ENCODE measurements around the gene KLF18.
"Not testable (repeated sequence)": the region's sequence is repeated elsewhere in the genome, so short reads cannot be mapped to it uniquely, and the experiment has no call there.

Gene KLF18

GRCh38 chr1:44141531-44141930, at the start of gene KLF18:
TSS of gene KLF18 (minus strand) at chr1:44141631. CDS start at chr1:44141631, 0 bp downstream.
- DNase-seq (ENCODE audit: low read depth): no peak

GRCh38 chr1:44174630-44175029, 33.2 kb upstream of the KLF18 start:
- no peak for DNase-seq (ENCODE audit: low read depth)

- DNase-seq (ENCODE audit: low read depth): no peak
Measured at GRCh38 chr1:44170281-44170823, 28.9 kb upstream of the KLF18 start.

GRCh38 chr1:44168520-44169098, 27.2 kb upstream of the KLF18 start:
- no peak for DNase-seq (ENCODE audit: low read depth)

GRCh38 chr1:44161546-44161945, 20.1 kb upstream of the KLF18 start:
- DNase-seq (ENCODE audit: low read depth): no peak

GRCh38 chr1:44158871-44159270, 17.4 kb upstream of the KLF18 start:
- DNase-seq (ENCODE audit: low read depth): no peak

- no peak for DNase-seq (ENCODE audit: low read depth)
Measured at GRCh38 chr1:44157903-44158302, 16.5 kb upstream of the KLF18 start.

- no peak for DNase-seq (ENCODE audit: low read depth)
Measured at GRCh38 chr1:44154049-44154448, 12.6 kb upstream of the KLF18 start.

GRCh38 chr1:44152692-44153091, 11.3 kb upstream of the KLF18 start:
- DNase-seq (ENCODE audit: low read depth): no peak

GRCh38 chr1:44151808-44152207, 10.4 kb upstream of the KLF18 start:
- DNase-seq (ENCODE audit: low read depth): no peak

- DNase-seq (ENCODE audit: low read depth): no peak
Measured at GRCh38 chr1:44151332-44151731, 9.9 kb upstream of the KLF18 start.

- no peak for DNase-seq (ENCODE audit: low read depth)
Measured at GRCh38 chr1:44147582-44147981, 6.2 kb upstream of the KLF18 start.

GRCh38 chr1:44146536-44147361, 5.3 kb upstream of the KLF18 start:
- no peak for DNase-seq (ENCODE audit: low read depth)

- no peak for DNase-seq (ENCODE audit: low read depth)
Measured at GRCh38 chr1:44144962-44145756, 3.7 kb upstream of the KLF18 start.

GRCh38 chr1:44139565-44139964, 1.9 kb downstream of the KLF18 start:
- DNase-seq (ENCODE audit: low read depth): not testable (repeated sequence)

GRCh38 chr1:44138239-44138638, 3.2 kb downstream of the KLF18 start:
- DNase-seq (ENCODE audit: low read depth): no peak

GRCh38 chr1:44135886-44136285, 5.5 kb downstream of the KLF18 start:
- DNase-seq (ENCODE audit: low read depth): no peak

GRCh38 chr1:44134071-44134920, 7.1 kb downstream of the KLF18 start:
- DNase-seq (ENCODE audit: low read depth): no peak

- DNase-seq (ENCODE audit: low read depth): no peak
Measured at GRCh38 chr1:44131411-44131810, 10.0 kb downstream of the KLF18 start.

GRCh38 chr1:44129616-44130500, 11.6 kb downstream of the KLF18 start:
- no peak for DNase-seq (ENCODE audit: low read depth)

Measured in non-pigmented ciliary epithelial cell (primary cell).